ENCODE data around the gene SYVN1. TPM values are rescaled to one million over a fixed set of nuclear protein-coding genes. Genes with fewer than 3 reads are reported as not detected.

Gene SYVN1
- total and polyA plus RNA-seq, 12 donors: 22.2 to 34.0 (median 26.1) TPM

GRCh38 chr11:65165410-65166317, 31.3 kb upstream of the SYVN1 start:
- TF ChIP-seq, protein P1, sequence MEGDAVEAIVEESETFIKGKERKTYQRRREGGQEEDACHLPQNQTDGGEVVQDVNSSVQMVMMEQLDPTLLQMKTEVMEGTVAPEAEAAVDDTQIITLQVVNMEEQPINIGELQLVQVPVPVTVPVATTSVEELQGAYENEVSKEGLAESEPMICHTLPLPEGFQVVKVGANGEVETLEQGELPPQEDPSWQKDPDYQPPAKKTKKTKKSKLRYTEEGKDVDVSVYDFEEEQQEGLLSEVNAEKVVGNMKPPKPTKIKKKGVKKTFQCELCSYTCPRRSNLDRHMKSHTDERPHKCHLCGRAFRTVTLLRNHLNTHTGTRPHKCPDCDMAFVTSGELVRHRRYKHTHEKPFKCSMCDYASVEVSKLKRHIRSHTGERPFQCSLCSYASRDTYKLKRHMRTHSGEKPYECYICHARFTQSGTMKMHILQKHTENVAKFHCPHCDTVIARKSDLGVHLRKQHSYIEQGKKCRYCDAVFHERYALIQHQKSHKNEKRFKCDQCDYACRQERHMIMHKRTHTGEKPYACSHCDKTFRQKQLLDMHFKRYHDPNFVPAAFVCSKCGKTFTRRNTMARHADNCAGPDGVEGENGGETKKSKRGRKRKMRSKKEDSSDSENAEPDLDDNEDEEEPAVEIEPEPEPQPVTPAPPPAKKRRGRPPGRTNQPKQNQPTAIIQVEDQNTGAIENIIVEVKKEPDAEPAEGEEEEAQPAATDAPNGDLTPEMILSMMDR (IDR thresholded peaks at IDR 0.05): no peak
- ATAC-seq (no peak), DNase-seq (no peak)
- Histone ChIP-seq H3K27ac (peak overlapping the region in 1 of 10 donors; percentile 9), H3K36me3 (no peaks in the 10 kb centered on the region), H3K27me3 (no peaks in the 10 kb centered on the region), H3K4me3 (peak overlapping the region in 5 of 10 donors; percentile 2 to 34 (median 24)), H3K9me3 (no peaks in the 10 kb centered on the region), H3K4me1 (peaks cover 0 to 6% (median 0%) of the 10 kb centered on the region in 9 donors)
- 58 to 63% methylated on average over 31 of the region's 31 CpGs for WGBS, 2 donors
- intact Hi-C loops (cut with DNase I): no loop called here

DNA sequence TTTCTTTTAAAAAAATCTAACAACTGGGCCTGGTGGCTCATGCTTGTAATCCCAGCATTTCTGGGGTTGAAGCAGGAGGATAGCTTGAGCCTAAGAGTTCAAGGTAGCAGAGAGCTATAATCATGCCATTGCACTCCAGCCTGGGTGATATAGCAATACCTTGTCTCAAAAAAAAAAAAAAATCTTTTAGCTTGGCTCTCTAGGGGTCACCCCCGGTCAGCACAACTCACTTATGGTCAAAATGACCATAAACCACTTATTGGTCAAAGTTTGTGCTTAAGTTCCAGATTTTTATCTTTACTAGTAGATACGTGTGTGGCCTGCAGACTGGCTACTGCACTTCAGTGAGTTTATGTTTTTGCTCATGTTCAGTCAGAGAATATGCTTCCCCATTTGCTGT, 29.4 kb upstream of the SYVN1 start:
- no peaks in the 10 kb centered on the region for H3K9me3 ChIP-seq
- no peak overlapping the region for H3K4me3 ChIP-seq
- DNase-seq: no peak
- no peaks in the 10 kb centered on the region for H3K36me3 ChIP-seq
- ATAC-seq: no peak
- TF ChIP-seq, protein P1 (IDR thresholded peaks at IDR 0.05): no peak
- intact Hi-C loops (cut with DNase I): no loop called here
- H3K27me3 ChIP-seq: no peaks in the 10 kb centered on the region
- H3K27ac ChIP-seq: no peak overlapping the region
- WGBS, 2 donors: 83 to 87% methylated on average over 2 of the region's 2 CpGs
- H3K4me1 ChIP-seq: no peaks in the 10 kb centered on the region

GRCh38 chr11:65160643-65161042, 26.3 kb upstream of the SYVN1 start:
- ATAC-seq: no peak
- intact Hi-C loops (cut with DNase I): no loop called here
- Histone ChIP-seq H3K4me1 (no peaks in the 10 kb centered on the region), H3K27me3 (no peaks in the 10 kb centered on the region), H3K4me3 (no peak overlapping the region), H3K36me3 (no peaks in the 10 kb centered on the region), H3K27ac (no peak overlapping the region), H3K9me3 (no peaks in the 10 kb centered on the region)
- DNase-seq: no peak
- WGBS, 2 donors: 80 to 81% methylated on average over 3 of the region's 3 CpGs
- TF ChIP-seq, protein P1 (IDR thresholded peaks at IDR 0.05): no peak

DNA sequence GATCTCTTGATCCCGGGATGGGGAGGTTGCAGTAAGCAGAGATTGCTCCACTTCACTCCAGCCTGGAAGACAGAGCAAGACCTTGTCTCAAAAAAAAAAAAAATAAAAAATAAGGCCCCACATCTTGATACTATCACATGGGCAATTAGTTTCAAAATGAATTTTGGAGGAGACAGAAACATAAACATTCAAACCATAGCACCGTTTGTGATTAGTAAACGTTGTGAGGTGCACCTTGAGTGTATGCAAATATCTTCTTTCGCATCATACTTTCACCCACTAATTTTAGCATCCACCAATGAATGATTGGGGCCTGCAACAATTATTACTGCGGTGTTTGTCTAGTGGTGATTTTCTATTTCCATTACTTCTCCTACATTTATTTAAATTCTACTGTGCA, 24.7 kb upstream of the SYVN1 start:
- ATAC-seq: no peak
- no peaks in the 10 kb centered on the region for H3K27me3 ChIP-seq
- WGBS, 2 donors: 77 to 82% methylated on average over 5 of the region's 5 CpGs
- no peak for DNase-seq
- TF ChIP-seq, protein P1 (IDR thresholded peaks at IDR 0.05): no peak
- no peak overlapping the region for H3K27ac ChIP-seq
- no peaks in the 10 kb centered on the region for H3K36me3 ChIP-seq
- intact Hi-C loops (cut with DNase I): no loop called here
- no peaks in the 10 kb centered on the region for H3K9me3 ChIP-seq
- no peaks in the 10 kb centered on the region for H3K4me1 ChIP-seq
- H3K4me3 ChIP-seq: no peak overlapping the region

All from heart right ventricle (tissue), 16 donors.